Erythroblast (primary cell): ENCODE results near the gene ROMO1.
A peak's percentile ranks its signal among the peaks of the same experiment; 100 is the strongest.
"Not testable (repeated sequence)": the region's sequence is repeated elsewhere in the genome, so short reads cannot be mapped to it uniquely, and the experiment has no call there.

Experiments
- DNase-seq, 2 experiments: peaks; one replicate each; lab custom pipeline; 2025; lab: John Stamatoyannopoulos, UW
- GATA1 ChIP-seq: IDR thresholded peaks from 2 replicates; pipeline ENCODE4 v1.6.1; 2011; ENCODE audit warnings: low read depth, mild to moderate bottlenecking, control low read depth, low read length, moderate library complexity
- POLR2A ChIP-seq: IDR thresholded peaks from 2 replicates; pipeline ENCODE4 v1.6.1; 2011; ENCODE audit warnings: mild to moderate bottlenecking, low read length

ROMO1 gene

GRCh38 chr20:35698298-35699126 lies 693 bp upstream of the ROMO1 start:
- peak; percentile 64 to 74 for DNase-seq
- TF ChIP-seq GATA1 (no peak), POLR2A (no peak)

DNA sequence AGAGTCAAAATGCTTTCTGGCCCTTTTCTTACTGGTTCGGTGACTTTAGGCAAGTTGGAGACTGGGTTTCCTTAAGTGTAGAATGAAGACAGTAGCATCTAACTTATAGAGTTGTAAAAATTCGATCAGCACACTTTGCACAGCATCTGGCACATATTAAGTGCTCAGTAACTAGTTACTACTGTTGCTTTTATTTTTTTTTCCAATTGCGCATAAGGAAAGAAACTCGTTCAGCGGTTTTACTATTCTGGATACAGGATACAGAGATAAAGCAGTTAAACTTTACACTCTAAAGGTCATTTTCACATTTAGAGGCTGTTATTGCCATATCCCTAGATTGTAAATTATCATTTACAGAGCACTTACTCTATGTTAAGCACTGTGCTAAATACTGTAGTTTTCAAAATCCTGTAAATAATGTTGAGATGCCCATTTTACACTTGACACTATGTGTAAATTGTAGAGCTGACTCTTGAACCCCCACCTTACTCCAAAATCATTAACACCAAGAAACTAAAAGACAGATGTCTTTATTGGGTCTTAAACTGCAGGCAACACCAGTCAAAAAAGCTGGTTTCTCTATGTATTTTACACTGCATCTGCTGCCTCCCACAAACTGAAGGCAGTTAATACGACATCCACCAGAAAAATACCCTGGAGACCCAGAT lies 886 bp downstream of the ROMO1 start:
- no peak for TF ChIP-seq GATA1
- TF ChIP-seq POLR2A: no peak
- no peak for DNase-seq

GRCh38 chr20:35700625-35701148 lies 1.5 kb downstream of the ROMO1 start:
- DNase-seq: no peak

DNA sequence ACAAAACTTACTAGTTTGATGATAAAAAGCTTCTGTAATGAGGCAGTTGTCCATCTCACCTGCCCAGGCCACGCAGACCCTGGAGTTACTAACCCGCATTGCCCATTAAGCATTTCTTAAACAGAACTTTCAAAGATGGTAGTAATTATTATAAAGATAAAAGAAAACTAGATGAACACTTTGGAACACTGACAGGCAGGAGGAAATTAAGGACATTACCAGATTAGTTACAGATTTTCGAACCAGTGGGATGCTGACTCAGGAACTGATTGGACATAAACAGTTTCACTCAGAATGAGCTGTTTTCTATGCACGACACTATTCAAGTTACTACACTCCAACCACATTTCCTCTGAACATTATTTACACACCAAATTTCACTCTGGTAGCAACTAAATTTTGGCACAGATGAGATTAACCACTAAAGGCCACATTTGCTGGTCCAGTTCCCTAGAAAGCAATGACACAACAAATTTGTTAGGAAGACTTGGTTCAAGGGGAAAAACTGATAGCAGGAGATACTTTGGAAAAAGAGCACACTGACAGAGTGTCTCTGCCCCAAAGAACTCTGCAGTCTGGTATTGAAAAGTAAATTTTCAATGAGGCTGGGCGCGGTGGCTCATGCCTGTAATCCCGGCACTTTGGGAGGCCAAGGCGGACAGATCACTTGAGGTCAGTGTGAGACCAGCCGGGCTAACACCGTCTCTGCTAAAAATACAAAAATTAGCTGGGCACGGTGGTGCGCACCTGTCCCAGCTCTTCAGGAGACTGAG lies 3.0 kb downstream of the ROMO1 start:
- no peak for TF ChIP-seq POLR2A
- no peak for DNase-seq

More at GRCh38 chr20:35700625-35701148, 1.5 kb downstream of the ROMO1 start:
- TF ChIP-seq GATA1 (no peak), POLR2A (no peak)

GRCh38 chr20:35702824-35703695 lies 3.9 kb downstream of the ROMO1 start:
- no peak for TF ChIP-seq GATA1
- no peak for TF ChIP-seq POLR2A
- no peak for DNase-seq

GRCh38 chr20:35704514-35705261 lies 5.5 kb downstream of the ROMO1 start:
- DNase-seq: no peak
- TF ChIP-seq POLR2A: no peak
- no peak for TF ChIP-seq GATA1

DNA sequence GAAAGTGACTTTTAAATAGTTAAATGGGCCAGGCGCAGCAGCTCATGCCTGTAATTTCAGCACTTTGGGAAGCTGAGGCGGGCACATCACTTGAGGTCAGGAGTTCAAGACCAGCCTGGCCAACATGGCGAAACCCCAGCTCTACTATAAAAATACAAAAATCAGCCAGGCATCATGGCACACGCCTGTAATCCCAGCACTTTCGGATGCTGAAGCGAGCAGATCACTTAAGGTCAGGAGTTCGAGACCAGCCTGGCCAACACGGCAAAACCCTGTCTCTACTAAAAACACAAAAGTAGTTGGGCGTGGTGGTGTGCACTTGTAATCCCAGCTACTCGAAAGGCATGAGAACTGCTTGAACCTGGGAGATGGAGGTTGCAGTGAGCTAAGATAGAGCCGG lies 6.7 kb downstream of the ROMO1 start:
- not testable (repeated sequence) for DNase-seq

DNA sequence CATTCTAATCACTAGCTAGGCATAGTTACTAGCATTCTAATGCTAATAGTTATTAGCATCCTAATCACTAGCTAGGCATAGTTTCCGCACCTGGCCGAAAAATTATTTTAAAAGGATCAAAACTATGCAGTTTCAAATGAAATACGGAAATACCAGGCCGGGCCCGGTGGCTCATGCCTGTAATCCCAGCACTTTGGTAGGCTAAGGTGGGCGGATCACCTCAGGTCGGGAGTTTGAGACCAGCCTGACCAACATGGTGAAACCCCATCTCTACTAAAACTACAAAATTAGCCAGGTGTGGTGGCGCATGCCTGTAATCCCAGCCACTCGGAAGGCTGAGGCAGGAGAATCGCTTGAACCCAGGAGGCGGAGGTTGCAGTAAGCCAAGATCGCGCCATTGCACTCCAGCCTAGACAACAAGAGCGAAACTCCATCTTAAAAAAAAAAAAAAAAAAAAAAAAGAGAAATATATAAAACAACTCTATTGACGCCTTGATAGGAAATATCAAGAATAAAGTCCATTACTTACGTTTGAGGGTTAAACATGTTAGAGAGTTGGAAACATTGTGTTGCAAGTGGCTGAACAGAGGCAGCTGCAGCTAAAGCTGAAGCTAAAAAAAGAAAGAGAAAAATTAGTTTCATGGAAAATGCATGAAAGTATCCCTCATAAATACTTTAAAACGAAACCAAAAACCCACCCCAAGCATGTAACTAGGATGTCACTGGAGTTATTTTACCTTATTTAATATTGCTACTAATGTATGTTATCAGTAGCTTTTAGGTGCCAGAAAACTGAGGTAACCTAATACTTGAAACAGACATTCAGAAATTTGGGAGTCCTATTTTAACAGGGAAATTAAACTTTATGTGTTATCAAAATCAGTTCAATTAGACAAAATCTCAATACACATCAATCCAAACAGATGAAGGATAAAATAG lies 7.7 kb downstream of the ROMO1 start:
- DNase-seq: not testable (repeated sequence)

DNA sequence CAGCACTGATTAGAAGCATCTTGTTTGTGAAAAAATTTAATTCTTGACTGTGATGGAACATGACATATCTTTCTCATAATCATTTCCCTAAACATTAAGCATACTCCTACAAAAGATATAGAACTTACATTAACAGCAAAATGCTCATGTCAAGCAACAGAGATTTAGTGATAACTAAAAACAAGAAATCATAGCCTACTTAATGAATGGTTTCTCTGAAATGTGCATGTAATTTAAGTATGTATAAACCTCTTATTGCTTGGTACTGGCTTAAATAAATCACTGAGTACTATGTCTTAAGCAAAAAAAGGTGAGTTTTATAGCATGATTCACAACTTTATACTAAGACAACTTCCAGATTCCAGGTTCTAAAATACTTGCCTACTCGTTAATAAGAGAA lies 9.3 kb downstream of the ROMO1 start:
- TF ChIP-seq POLR2A: no peak
- no peak for TF ChIP-seq GATA1
- DNase-seq: no peak

DNA sequence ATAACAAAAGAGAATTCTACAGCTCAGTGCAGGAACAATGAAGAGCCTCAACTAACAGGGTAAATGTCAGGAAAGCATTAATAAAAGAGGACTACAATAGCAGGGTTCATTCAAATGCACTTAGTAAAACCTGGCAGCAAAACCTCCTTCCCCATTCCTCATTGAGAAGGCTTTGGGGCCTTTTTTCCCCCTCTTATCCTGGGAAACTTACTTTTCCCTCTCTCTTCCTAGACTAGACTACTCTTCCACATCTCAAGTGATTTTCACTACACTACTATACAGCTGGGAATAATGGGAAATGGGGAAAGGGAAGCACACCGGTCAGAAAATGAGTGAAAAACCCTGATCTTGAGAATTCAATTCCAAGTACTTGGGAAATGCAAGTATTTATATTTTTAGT lies 10.1 kb downstream of the ROMO1 start:
- DNase-seq: no peak
- no peak for TF ChIP-seq GATA1
- TF ChIP-seq POLR2A: no peak

GRCh38 chr20:35710039-35710438 lies 10.8 kb downstream of the ROMO1 start:
- DNase-seq: no peak
- TF ChIP-seq POLR2A: no peak
- no peak for TF ChIP-seq GATA1
